Measurements from ENCODE around the gene MMP24. TPM values are rescaled to one million over a fixed set of nuclear protein-coding genes. Genes with fewer than 3 reads are reported as not detected.

MMP24 gene
- total and polyA plus RNA-seq, 2 of the 13 experiments (the other 11 are each of a cell fraction or from before 2014, with no cell fraction given) = 0.29 to 0.35 TPM

GRCh38 chr20:35284267-35284991 is 57.9 kb downstream of the MMP24 start, which contains the start of gene EIF6 (continued):
- TF ChIP-seq NRL (CRISPR knock-in tag; IDR thresholded peaks at IDR 0.05; ENCODE audit: borderline replicate concordance) (peak; percentile 53; the same call in 1 of the 2 replicates), SMYD3 (CRISPR knock-in tag; IDR thresholded peaks at IDR 0.05) (no peak), ZBED4 (CRISPR knock-in tag; IDR thresholded peaks at IDR 0.05; ENCODE audit: borderline replicate concordance) (peak; percentile 93), ZNF207 (IDR thresholded peaks at IDR 0.05; ENCODE audit: borderline replicate concordance) (no peak), SPEN (CRISPR knock-in tag; IDR thresholded peaks at IDR 0.05; ENCODE audit: low read depth) (peak; percentile 98), ATF1 (CRISPR knock-in tag; IDR thresholded peaks at IDR 0.05) (no peak), ZNF274 (CRISPR knock-in tag; IDR thresholded peaks at IDR 0.05) (peak; percentile 89), AGO1 (IDR thresholded peaks at IDR 0.05; ENCODE audit: low read depth, low read length, poor library complexity, severe bottlenecking) (peak; percentile 89), ZNF253 (CRISPR knock-in tag; IDR thresholded peaks at IDR 0.05; ENCODE audit: borderline replicate concordance) (peak; percentile 85; the same call in 1 of the 2 replicates), MBNL3 (CRISPR knock-in tag; conservative IDR thresholded peaks at IDR 0.05) (peak; percentile 77; the same call in 1 of the 2 replicates), PHF20 (CRISPR knock-in tag; IDR thresholded peaks at IDR 0.05) (peak; percentile 94), ZNF382 (CRISPR knock-in tag; IDR thresholded peaks at IDR 0.05; ENCODE audit: borderline replicate concordance) (no peak), NR0B2 (CRISPR knock-in tag; IDR thresholded peaks at IDR 0.05) (peak; percentile 90), ZNF263 (CRISPR knock-in tag; IDR thresholded peaks at IDR 0.05) (no peak; the same call in 1 of the 2 replicates), FOXA3 (CRISPR knock-in tag; IDR thresholded peaks at IDR 0.05) (no peak), SNAPC5 (CRISPR knock-in tag; IDR thresholded peaks at IDR 0.05; ENCODE audit: borderline replicate concordance) (peak; percentile 94; the same call in 1 of the 2 replicates), AHR (CRISPR knock-in tag; IDR thresholded peaks at IDR 0.05) (peak; percentile 76), SOX6 (IDR thresholded peaks at IDR 0.05) (no peak), SOX6 (CRISPR knock-in tag; IDR thresholded peaks at IDR 0.05) (peak; percentile 80), SAFB2 (CRISPR knock-in tag; IDR thresholded peaks at IDR 0.05; ENCODE audit: borderline replicate concordance, low read depth) (0 out of 2 replicates have a peak, but pooled peaks have one; percentile 67), ZNF660 (CRISPR knock-in tag; IDR thresholded peaks at IDR 0.05; ENCODE audit: borderline replicate concordance, low read depth) (no peak), IKZF1 (IDR thresholded peaks at IDR 0.05) (no peak), THAP7 (CRISPR knock-in tag; IDR thresholded peaks at IDR 0.05) (peak; percentile 97), ZNF567 (CRISPR knock-in tag; IDR thresholded peaks at IDR 0.05; ENCODE audit: borderline replicate concordance) (no peak), ZNF83 (CRISPR knock-in tag; IDR thresholded peaks at IDR 0.05; ENCODE audit: borderline replicate concordance) (no peak)

All from HepG2 (cell line).